Neural progenitor cell (in vitro differentiated cells): Measurements from ENCODE around the gene TSHZ2.

ENCODE experiments used
- EZH2 ChIP-seq: fragments of 200-600 bp; sonication (generic); IDR thresholded peaks from 2 replicates; pipeline ENCODE4 v1.6.1; 2017; ENCODE audit warnings: antibody characterized with exemption, mild to moderate bottlenecking, moderate library complexity
- TF ChIP-seq, protein P1 (sequence below): fragments of 200-600 bp; sonication (generic); IDR thresholded peaks from 2 replicates; pipeline ENCODE4 v1.5.1; 2017; ENCODE audit warnings: antibody characterized with exemption, mild to moderate bottlenecking

- TF ChIP-seq, protein P1, sequence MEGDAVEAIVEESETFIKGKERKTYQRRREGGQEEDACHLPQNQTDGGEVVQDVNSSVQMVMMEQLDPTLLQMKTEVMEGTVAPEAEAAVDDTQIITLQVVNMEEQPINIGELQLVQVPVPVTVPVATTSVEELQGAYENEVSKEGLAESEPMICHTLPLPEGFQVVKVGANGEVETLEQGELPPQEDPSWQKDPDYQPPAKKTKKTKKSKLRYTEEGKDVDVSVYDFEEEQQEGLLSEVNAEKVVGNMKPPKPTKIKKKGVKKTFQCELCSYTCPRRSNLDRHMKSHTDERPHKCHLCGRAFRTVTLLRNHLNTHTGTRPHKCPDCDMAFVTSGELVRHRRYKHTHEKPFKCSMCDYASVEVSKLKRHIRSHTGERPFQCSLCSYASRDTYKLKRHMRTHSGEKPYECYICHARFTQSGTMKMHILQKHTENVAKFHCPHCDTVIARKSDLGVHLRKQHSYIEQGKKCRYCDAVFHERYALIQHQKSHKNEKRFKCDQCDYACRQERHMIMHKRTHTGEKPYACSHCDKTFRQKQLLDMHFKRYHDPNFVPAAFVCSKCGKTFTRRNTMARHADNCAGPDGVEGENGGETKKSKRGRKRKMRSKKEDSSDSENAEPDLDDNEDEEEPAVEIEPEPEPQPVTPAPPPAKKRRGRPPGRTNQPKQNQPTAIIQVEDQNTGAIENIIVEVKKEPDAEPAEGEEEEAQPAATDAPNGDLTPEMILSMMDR, result no peak
- TF ChIP-seq EZH2, result no peak
These were observed 476.3 kb downstream of the TSHZ2 start for GRCh38 chr20:53448426-53448825.
